ENCODE data around the gene GPM6B.

The GPM6B gene

GRCh38 chrX:13770013-13770535 is 46.8 kb downstream of the GPM6B start:
- H3K27ac ChIP-seq = no peak overlapping the region
- TF ChIP-seq ZFX (IDR thresholded peaks at IDR 0.05) (no peak), CTCF (conservative IDR thresholded peaks at IDR 0.05) (no peak)

GRCh38 chrX:13768939-13769338 is 48.0 kb downstream of the GPM6B start:
- TF ChIP-seq CTCF (conservative IDR thresholded peaks at IDR 0.05) = no peak
- TF ChIP-seq ZFX (IDR thresholded peaks at IDR 0.05) = no peak
- H3K27ac ChIP-seq = no peak overlapping the region

GRCh38 chrX:13764765-13765164 is 52.1 kb downstream of the GPM6B start:
- TF ChIP-seq CTCF (conservative IDR thresholded peaks at IDR 0.05) (peak; percentile 47), ZFX (IDR thresholded peaks at IDR 0.05) (no peak)
- H3K27ac ChIP-seq = peak overlapping the region; percentile 23

GRCh38 chrX:13764281-13764680 is 52.6 kb downstream of the GPM6B start:
- TF ChIP-seq ZFX (IDR thresholded peaks at IDR 0.05) = no peak
- no peak for TF ChIP-seq CTCF (conservative IDR thresholded peaks at IDR 0.05)
- H3K27ac ChIP-seq = peak overlapping the region; percentile 23

- TF ChIP-seq ZFX (IDR thresholded peaks at IDR 0.05) = no peak
- TF ChIP-seq CTCF (conservative IDR thresholded peaks at IDR 0.05) = no peak
- peak overlapping the region; percentile 35 for H3K27ac ChIP-seq
Observed at GRCh38 chrX:13763489-13763888, 53.4 kb downstream of the GPM6B start.

GRCh38 chrX:13761606-13762414 is 55.1 kb downstream of the GPM6B start:
- no peak overlapping the region for H3K27ac ChIP-seq

More at GRCh38 chrX:13761606-13762414, 55.1 kb downstream of the GPM6B start:
- TF ChIP-seq CTCF (conservative IDR thresholded peaks at IDR 0.05) (no peak), ZFX (IDR thresholded peaks at IDR 0.05) (no peak)

All from C4-2B (cell line).